ENCODE data around the gene ZMYND8. TPM values are rescaled to one million over a fixed set of nuclear protein-coding genes. Genes with fewer than 3 reads are reported as not detected.

The ZMYND8 gene
- total and polyA plus RNA-seq, 5 experiments from 2014 or later, result 8.9 to 67.8 (median 20.4) TPM

DNA sequence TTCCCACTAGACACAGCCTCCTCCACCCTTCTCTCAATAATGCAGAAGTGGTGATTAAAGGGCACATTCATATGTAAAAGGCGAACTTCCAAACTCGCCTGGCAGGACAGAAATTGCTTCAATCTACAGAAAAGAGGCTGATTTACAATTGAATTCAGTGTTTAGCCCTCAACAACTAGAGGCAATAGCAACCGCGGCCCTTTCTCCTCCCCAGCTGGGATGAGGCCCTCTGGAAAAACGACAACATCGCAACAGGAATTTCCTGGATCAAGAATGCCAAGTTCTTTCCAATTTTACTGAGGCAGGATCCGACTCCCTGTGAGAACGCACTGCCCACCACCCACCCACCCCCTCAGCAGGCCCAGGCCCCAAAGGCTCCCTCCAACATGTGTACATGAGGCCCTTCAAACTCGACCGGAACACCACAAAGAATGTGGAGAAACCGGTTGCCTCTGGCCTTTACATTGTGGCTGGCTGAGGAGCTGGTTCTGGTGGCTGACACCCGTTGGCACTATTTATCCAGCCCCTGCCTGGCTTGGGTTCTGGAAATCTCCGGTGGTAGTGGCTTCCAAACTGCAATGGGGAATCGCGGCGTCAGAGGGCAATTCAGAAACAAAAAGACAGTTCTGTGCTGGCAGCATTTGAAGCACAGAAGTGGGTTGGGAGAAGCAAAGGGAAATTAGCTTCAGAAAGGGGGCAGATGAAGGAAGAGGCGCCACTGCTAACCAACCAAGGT lies 36.8 kb downstream of the ZMYND8 start:
- peaks cover 0 to 21% (median 0%) of the 10 kb centered on the region in 3 donors for H3K36me3 Mint-ChIP-seq
- no peak for DNase-seq
- POLR2A ChIA-PET, result no interaction called here
- H3K27me3 Mint-ChIP-seq, result no peaks in the 10 kb centered on the region
- ATAC-seq, result no peak
- peaks cover 40 to 95% (median 84%) of the 10 kb centered on the region in 4 donors for H3K4me1 Mint-ChIP-seq
- H3K4me3 Mint-ChIP-seq, result peak overlapping the region in 9 of 10 donors; percentile 1 to 73 (median 52)
- H3K9me3 Mint-ChIP-seq, result no peaks in the 10 kb centered on the region
- peak overlapping the region; percentile 72 to 91 (median 86) for H3K27ac Mint-ChIP-seq

DNA sequence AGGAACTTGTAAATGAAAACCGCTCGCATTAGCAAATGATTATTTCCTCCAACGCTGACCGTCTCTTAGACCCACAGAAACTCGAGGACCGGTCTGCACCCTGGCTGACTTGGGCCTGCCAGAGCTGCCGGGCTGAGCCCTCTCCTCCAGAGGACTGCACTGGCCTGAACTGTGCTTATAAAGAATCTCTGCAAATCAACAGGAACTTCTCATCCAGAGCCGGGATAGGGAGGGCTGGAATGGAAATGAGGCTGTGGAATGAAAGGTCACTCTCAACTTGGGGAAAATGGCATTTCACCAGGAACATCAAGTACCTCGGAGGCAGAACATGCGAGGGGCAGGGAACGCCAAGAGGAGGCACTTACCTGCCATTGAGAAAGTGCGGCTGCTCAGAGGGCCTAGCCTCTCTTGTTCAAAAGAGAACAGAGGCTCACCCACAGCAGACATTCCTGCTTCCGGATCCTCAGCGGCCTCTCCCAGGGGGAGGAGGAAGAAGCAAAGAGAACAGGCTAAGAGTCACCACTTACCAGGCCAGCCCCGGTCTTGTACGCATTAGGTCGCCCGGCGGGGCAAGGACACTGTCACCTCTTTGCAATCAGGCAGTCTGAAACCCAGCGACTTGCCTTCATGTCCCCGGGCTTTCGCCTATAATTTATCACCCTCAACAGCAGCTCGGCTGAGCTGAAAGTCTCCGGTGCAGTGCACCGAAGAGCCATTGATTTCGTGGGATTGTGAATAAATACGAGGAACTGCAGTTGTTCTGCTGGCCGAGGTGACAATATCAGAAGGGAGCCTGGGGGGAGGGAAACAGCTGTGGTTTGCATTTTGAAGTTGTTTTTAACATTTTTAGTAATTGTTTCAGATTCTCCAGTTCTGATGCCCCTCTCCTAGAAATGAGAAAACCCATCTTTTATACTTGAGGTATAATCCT lies 37.6 kb downstream of the ZMYND8 start:
- Mint-ChIP-seq H3K4me1 (peaks cover 38 to 98% (median 84%) of the 10 kb centered on the region in 4 donors), H3K36me3 (peaks cover 0 to 22% (median 0%) of the 10 kb centered on the region in 3 donors), H3K9me3 (no peaks in the 10 kb centered on the region), H3K27me3 (no peaks in the 10 kb centered on the region), H3K4me3 (peak overlapping the region in 9 of 10 donors; percentile 36 to 73 (median 51)), H3K27ac (peak overlapping the region; percentile 71 to 91 (median 86))
- DNase-seq (peak in 1 of 10 donors; percentile 5), ATAC-seq (peak in 1 of 2 donors; percentile 40)
- POLR2A ChIA-PET, result no interaction called here

DNA sequence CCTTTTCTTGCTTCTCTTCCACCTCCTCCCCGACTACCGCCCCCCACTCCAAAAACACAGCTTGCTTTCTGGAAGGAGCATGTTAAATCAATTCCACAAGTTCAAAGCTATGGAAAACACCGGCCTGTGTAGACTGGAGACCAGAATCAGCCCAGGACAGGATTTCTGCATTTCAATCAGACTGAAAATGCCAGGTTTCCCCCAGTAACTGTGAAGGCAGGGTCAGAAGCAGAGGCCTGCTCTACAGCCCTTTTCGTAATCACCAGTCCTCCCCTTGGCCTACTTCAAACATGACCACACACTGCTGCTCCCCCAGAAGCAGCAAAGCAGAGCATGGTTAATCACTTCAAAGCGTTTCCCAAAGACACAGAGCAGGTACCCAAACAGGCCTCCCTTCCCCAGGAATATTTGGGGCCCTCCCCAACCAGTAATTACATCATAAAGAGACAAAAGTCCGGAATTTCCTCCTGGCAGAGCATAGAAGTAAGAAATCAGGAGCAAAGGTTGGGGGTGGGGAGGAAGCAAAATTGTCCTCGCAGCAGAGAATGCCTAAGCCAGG lies 38.4 kb downstream of the ZMYND8 start:
- Mint-ChIP-seq H3K9me3 (no peaks in the 10 kb centered on the region), H3K36me3 (peaks cover 0 to 16% (median 0%) of the 10 kb centered on the region in 3 donors), H3K27me3 (no peaks in the 10 kb centered on the region), H3K27ac (peak overlapping the region; percentile 71 to 91 (median 88)), H3K4me3 (peak overlapping the region; percentile 16 to 73 (median 46)), H3K4me1 (peaks cover 33 to 91% (median 79%) of the 10 kb centered on the region in 4 donors)
- POLR2A ChIA-PET, result interaction anchor here (1.2 to 2.6 kb wide), 4 partner anchors 9 to 66 kb away, joined by 4 to 13 read pairs (median 5); partner anchors contain the start of gene ZMYND8
- DNase-seq (no peak), ATAC-seq (no peak)

DNA sequence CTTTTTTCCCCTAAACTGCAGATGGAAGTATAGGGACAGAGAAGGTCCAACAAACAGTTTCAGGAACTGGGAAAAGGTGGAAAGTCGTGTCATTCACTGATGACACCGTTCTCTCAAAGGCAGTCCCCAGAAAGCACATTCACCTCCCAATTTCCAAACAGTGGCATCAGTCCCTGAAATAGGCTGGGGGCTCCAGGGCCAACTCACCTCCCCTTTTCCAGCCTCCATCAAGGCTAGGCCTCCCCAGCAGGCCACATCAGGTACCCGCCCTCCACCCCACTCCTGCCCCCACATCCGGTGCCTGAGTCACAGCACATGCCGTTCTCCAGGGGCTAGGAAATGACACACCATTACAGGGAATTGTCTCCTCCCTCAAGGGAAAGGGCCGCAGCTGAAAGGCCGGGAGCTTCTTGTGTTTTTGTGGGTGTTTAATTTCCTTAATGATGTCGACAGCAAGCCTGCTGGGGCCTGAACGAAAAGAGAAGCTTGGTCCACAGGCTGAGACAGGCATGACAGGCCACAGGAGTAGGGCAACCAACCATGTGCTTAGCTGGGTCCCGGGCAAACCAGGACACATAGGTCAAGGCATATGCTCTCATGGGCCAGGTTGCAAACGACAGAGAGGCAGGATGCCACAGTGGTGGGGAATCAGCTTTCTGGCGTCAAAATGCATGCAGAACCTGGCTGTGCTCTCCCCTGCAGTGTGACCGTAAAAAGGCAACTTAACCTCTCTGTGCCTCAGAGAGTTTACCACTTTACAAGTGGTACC lies 39.2 kb downstream of the ZMYND8 start:
- DNase-seq, result peak in 8 of 10 donors; percentile 3 to 66 (median 16)
- H3K27ac Mint-ChIP-seq, result peak overlapping the region; percentile 71 to 91 (median 88)
- H3K4me1 Mint-ChIP-seq, result peaks cover 31 to 89% (median 77%) of the 10 kb centered on the region in 4 donors
- H3K4me3 Mint-ChIP-seq, result peak overlapping the region; percentile 16 to 73 (median 38)
- peak; percentile 56 to 62 for ATAC-seq
- H3K27me3 Mint-ChIP-seq, result no peaks in the 10 kb centered on the region
- POLR2A ChIA-PET, result interaction anchor here (1.2 to 2.6 kb wide), 4 partner anchors 10 to 66 kb away, joined by 4 to 13 read pairs (median 5); partner anchors contain the start of gene ZMYND8
- H3K36me3 Mint-ChIP-seq, result peaks cover 0 to 13% (median 0%) of the 10 kb centered on the region in 3 donors
- no peaks in the 10 kb centered on the region for H3K9me3 Mint-ChIP-seq

DNA sequence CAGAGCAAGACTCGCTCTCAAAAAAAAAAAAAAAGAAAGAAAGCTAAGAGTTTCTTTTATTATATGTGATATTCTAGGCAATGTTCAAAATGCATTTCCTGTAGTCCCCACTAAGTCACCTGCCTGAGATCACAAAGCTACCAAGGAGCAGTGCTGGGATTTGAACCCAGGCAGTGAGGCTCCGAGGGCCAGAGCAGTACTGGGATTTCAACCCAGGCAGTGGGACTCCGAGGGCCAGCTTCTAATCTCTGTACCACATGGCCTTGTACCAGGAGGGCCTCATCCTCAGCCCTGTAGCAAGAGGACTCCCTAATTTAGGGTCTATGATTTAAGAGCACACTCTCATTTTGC lies 39.7 kb downstream of the ZMYND8 start:
- POLR2A ChIA-PET, result interaction anchor here (1.4 to 2.6 kb wide), 3 partner anchors 11 to 67 kb away, joined by 4 to 13 read pairs (median 5); partner anchors contain the start of gene ZMYND8
- H3K9me3 Mint-ChIP-seq, result no peaks in the 10 kb centered on the region
- no peak for ATAC-seq

DNA sequence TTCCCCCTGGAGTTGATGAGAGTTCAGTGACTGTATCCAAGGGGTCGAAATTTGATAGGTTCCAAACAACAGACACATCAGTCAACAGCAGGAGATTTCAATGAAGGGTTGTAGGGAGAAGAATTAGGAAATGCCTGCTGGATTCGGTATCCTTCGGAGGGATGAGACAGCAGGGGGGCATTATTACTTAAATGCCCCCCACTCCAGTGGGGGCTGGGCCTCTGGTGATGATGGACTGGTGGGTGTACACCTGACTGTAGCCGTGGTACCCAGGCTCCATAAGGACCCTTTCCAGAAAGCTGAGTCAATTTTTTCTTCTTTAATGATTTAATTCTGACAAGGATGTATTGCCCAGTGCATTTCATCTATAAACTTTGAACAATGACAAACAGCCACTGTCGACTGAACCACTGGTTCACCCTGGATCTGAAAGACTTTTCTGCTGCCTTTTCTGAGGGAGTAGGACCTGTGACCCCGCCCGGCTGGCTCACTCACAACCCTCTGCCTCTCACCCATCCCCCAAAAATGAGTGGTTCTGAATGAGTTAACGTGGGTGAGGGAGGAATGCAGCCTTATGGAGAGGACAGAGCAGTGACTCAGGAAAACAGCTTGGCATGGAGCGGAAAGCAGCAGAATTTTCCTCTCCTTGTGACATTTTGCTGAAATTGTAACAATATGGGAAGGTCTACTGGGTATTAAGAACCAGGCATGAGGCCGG lies 41.0 kb downstream of the ZMYND8 start:
- H3K36me3 Mint-ChIP-seq, result peaks cover 0 to 23% (median 4%) of the 10 kb centered on the region in 3 donors
- peak overlapping the region in 9 of 10 donors; percentile 48 to 91 (median 80) for H3K27ac Mint-ChIP-seq
- H3K4me3 Mint-ChIP-seq, result peak overlapping the region in 1 of 10 donors; percentile 8
- H3K27me3 Mint-ChIP-seq, result no peaks in the 10 kb centered on the region
- POLR2A ChIA-PET, result interaction anchor here (2.6 kb wide), 1 partner anchor 41 kb away, joined by 13 read pairs; the partner anchor contains the start of gene ZMYND8
- ATAC-seq (no peak), DNase-seq (no peak)
- H3K9me3 Mint-ChIP-seq, result no peaks in the 10 kb centered on the region
- H3K4me1 Mint-ChIP-seq, result peaks cover 27 to 87% (median 70%) of the 10 kb centered on the region in 4 donors

More for the DNA sequence above, 39.7 kb downstream of the ZMYND8 start:
- Mint-ChIP-seq H3K4me3 (peak overlapping the region in 6 of 10 donors; percentile 16 to 43 (median 23)), H3K27me3 (no peaks in the 10 kb centered on the region), H3K4me1 (peaks cover 31 to 91% (median 76%) of the 10 kb centered on the region in 4 donors), H3K36me3 (peaks cover 0 to 13% (median 0%) of the 10 kb centered on the region in 3 donors), H3K27ac (peak overlapping the region in 9 of 10 donors; percentile 52 to 91 (median 87))
- DNase-seq, result no peak

DNA sequence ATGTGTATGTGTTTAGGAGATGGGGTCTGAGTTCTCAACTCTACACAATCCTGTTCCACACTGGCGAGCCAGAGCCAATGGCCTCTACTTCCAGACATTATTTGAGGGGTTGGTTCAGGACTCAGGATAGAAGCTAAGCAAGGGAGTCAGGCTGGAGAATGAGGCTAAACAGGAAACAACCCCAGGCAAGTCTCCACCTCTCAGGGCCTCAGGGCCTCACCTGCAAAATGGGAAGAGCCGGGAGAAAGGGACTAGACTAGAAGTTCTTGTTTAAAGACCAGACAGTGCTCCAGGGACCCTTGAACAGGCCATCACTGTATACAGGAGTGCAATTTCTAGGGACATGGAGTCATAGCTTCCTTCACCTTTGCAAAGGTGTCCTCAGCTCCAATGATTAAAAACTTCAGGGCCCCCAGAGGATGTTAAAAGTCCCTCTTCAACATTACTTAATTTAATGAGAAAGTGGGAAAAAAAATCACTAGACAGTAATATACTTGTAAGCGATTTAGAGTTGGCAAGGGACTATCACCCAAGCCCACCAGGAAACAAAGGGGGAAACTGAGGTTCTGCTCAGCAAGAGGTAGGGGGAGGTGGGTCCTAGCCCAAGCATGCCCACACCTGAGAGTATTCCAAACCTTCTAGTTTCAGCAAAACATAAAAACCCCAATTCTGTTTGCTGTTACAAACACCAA lies 41.7 kb downstream of the ZMYND8 start:
- Mint-ChIP-seq H3K9me3 (no peaks in the 10 kb centered on the region), H3K4me3 (peak overlapping the region in 2 of 10 donors; percentile 20 to 33), H3K4me1 (peaks cover 24 to 82% (median 63%) of the 10 kb centered on the region in 4 donors), H3K36me3 (peaks cover 0 to 27% (median 4%) of the 10 kb centered on the region in 3 donors), H3K27me3 (no peaks in the 10 kb centered on the region), H3K27ac (peak overlapping the region in 8 of 10 donors; percentile 35 to 83 (median 68))
- ATAC-seq, result no peak
- DNase-seq, result no peak
- POLR2A ChIA-PET, result no interaction called here

DNA sequence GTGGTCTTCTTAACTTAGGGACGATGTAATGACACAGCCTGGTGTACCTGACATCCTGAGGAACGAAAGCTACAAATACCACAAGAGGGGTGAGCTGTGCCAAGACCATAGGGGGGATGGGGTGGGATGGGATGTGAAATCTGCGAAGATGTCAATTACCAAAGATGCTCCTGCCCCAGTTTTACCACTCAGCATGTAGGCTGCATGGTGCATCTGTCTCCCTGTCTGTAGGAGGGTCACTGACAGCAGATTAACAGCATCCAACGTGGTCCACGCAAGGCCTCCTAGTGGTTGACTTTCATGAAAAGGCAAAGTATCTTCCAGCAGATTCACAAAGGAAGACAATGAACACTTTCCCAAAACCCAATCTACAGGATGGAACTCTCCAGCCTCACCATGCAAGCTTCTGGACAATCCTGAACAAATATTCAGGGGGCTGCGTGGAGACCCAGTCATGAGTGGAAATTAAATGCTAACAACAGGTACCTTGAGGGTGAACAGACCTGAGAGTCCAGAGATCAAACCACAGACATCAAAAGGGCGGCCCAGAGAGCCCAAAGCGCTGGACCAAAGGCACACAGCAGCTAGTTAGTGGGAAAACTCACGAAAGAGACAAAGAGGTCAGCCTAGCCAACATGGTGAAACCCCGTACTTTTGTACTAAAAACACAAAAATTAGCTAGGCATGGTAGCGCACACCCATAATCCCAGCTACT lies 44.4 kb downstream of the ZMYND8 start:
- Mint-ChIP-seq H3K27ac (no peak overlapping the region), H3K9me3 (no peaks in the 10 kb centered on the region), H3K36me3 (peaks cover 0 to 49% (median 7%) of the 10 kb centered on the region in 3 donors), H3K27me3 (no peaks in the 10 kb centered on the region), H3K4me3 (no peak overlapping the region), H3K4me1 (peaks cover 9 to 57% (median 36%) of the 10 kb centered on the region in 4 donors)
- POLR2A ChIA-PET, result no interaction called here
- ATAC-seq (no peak), DNase-seq (no peak)

DNA sequence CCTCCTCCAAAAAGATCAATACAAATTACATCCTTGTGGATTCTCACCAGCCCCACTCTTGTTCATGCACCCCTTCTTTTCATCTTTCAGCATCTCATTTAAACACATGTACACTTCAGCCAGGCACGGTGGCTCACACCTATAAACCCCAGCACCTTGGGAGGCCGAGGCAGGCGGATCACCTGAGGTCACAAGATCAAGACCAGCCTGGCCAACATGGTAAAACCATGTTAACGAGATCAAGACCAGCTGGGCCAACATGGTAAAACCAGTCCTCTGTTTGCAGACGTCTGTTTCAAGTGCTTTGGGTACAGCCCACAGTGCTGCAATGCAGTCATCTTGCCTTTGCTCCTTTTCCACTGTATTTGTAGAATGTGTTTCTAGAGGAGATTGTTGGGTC lies 45.3 kb downstream of the ZMYND8 start:
- peaks cover 13 to 52% (median 31%) of the 10 kb centered on the region in 4 donors for H3K4me1 Mint-ChIP-seq
- no peak overlapping the region for H3K4me3 Mint-ChIP-seq
- no peaks in the 10 kb centered on the region for H3K9me3 Mint-ChIP-seq
- POLR2A ChIA-PET, result no interaction called here
- ATAC-seq (no peak), DNase-seq (no peak)
- no peaks in the 10 kb centered on the region for H3K27me3 Mint-ChIP-seq
- H3K27ac Mint-ChIP-seq, result peak overlapping the region in 5 of 10 donors; percentile 4 to 68 (median 43)
- peaks cover 0 to 59% (median 7%) of the 10 kb centered on the region in 3 donors for H3K36me3 Mint-ChIP-seq

DNA sequence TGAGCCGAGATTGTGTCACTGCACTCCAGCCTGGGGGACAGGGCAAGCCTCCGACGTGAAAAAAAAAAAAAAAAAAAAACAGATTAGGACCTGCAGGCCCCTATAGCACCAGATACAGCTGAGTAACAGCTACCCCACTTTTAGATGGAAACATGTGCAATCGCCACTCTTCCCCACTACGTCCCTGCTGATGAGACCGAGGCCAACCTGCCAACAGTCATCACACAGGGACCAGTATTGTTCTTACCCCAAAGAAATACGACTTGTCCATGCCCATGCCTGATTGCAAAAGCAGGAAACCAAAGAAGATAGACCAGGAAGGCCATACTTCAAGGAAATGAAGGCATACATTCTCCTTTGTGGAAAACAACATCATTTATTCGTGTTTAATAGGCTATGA lies 45.8 kb downstream of the ZMYND8 start:
- Mint-ChIP-seq H3K36me3 (peaks cover 0 to 62% (median 7%) of the 10 kb centered on the region in 3 donors), H3K27me3 (no peaks in the 10 kb centered on the region), H3K4me3 (peak overlapping the region in 1 of 10 donors; percentile 26), H3K27ac (peak overlapping the region in 5 of 10 donors; percentile 4 to 68 (median 43)), H3K9me3 (no peaks in the 10 kb centered on the region), H3K4me1 (peaks cover 11 to 51% (median 29%) of the 10 kb centered on the region in 4 donors)
- POLR2A ChIA-PET, result interaction anchor here (0.7 kb wide), 1 partner anchor 37 kb away, joined by 5 read pairs; no protein-coding TSS in a partner anchor
- ATAC-seq (no peak), DNase-seq (no peak)

All from naive thymus-derived CD8-positive, alpha-beta T cell (primary cell).